Measurements from ENCODE around the gene CSF1R.

CSF1R gene

GRCh38 chr5:150023136-150023535 lies 63.2 kb downstream of the CSF1R start:
- DNase-seq (ENCODE audit: low read depth) = no peak

GRCh38 chr5:150022681-150023080 lies 63.7 kb downstream of the CSF1R start:
- no peak for DNase-seq (ENCODE audit: low read depth)

- no peak for DNase-seq (ENCODE audit: low read depth)
Observed at GRCh38 chr5:150022158-150022531, 64.2 kb downstream of the CSF1R start.

GRCh38 chr5:150021491-150022157 lies 64.7 kb downstream of the CSF1R start:
- DNase-seq (ENCODE audit: low read depth) = no peak

DNA sequence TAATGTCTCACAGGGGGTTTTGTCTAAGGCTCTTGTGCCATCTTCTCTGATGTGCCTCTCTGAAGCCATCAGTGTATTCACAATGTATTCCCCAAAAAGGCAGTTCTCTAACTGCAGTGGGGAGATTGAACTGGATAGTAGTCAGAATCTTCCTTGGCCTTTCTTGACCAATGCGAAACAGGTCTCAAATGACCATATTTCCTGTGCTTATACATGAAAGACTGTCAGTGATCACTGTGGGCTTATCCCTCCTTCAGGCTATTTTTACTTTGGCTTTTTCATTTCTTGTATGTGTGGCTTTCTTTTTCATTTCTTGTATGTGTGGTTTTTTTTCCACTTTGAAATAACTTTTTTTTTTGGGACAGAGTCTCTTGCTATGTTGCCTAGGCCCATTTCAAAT lies 66.1 kb downstream of the CSF1R start:
- DNase-seq (ENCODE audit: low read depth) = no peak

DNA sequence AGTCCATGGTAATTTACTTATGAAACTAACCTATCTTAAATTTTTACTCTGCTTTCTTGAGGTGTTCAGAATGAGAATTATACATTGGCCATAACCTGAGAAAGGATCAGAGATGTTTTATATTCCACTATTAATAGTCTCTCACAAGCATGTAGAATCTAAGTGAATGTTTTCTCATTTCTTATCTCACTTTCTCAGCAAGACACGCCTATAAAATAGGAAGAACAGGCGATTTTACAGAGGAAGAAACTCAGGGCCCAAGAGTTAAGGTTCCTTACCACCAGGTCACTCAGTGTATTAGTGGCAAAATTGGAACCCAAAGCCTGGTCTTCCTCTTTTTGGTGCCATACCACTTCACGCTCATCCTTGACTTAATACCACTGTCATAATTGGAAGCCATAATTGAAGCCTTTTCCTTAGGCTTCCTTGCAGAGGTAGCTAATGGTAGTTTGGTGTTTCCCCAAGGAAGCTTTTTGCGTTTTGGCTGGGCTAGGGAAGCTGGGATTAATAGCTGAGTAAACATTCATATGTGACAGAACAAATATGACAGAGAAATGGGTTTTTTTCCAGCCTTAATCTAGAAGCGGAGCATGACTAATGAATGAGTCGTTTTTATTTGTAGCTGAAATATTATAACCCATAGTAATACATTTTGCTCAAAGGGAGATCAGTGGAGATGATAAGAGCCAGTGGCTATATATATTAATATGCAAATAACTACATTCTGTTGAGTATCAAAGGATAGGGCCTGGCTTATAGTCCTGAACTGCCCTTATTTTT lies 68.9 kb downstream of the CSF1R start:
- DNase-seq (ENCODE audit: low read depth) = no peak

DNA sequence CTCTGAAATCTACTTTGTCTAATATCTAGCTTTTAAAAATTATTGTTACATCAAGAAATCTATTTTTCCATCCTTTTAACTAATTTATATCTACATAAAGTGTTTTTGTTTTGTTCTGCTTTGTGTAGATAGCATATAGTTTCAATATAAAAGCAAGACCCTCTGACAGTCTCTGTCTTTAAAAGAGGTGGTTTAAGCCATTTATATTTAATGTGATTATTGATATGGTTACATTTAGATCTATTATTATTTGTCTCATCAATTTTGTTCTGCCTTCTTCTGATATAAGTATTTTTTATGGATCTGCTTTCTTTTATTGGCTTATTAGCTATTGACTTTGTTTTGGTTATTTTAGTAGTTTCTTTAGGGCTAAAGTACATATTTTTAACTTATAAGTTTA lies 69.8 kb downstream of the CSF1R start:
- DNase-seq (ENCODE audit: low read depth) = no peak

GRCh38 chr5:150015415-150015814 lies 70.9 kb downstream of the CSF1R start:
- DNase-seq (ENCODE audit: low read depth) = no peak

DNA sequence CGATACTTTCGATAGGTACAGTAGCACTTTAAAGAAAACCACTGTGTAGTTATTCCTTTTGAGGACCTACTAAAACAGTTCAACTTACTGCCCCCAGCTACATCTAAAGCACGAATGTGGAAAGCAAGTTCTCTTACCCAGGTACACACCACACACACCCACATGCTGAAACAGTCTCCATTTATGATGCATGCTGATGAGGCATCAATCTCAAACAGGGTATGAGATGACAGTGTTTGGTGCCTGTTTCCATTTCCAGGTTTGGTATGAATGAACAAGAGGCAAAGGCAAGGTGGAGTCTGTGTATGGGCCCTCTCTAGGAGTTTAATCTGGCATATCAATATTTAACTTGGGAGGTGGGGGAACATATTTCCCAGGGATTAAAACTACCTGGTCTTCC lies 71.9 kb downstream of the CSF1R start:
- DNase-seq (ENCODE audit: low read depth) = no peak

GRCh38 chr5:150013931-150014330 lies 72.4 kb downstream of the CSF1R start:
- no peak for DNase-seq (ENCODE audit: low read depth)

- DNase-seq (ENCODE audit: low read depth) = no peak
Observed at GRCh38 chr5:150009671-150010387, 76.5 kb downstream of the CSF1R start.

GRCh38 chr5:150007050-150007449 lies 79.3 kb downstream of the CSF1R start:
- DNase-seq (ENCODE audit: low read depth) = no peak

- no peak for DNase-seq (ENCODE audit: low read depth)
Observed at GRCh38 chr5:150006318-150006717, 80.0 kb downstream of the CSF1R start.
